Progenitor cell of endocrine pancreas (in vitro differentiated cells): ENCODE results near the gene SLCO2A1. TPM values are rescaled to one million over a fixed set of nuclear protein-coding genes. Genes with fewer than 3 reads are reported as not detected.

Experiments used
- DNase-seq: peaks from one replicate; pipeline ENCODE4 v3.0.0; 2021; ENCODE audit warnings: low spot score; ENCODE audit not compliant: unreplicated experiment
- H3K27ac Mint-ChIP-seq: 2 replicates; pipeline ENCODE4 v1.8.0; 2021; ENCODE audit warnings: mild to moderate bottlenecking, moderate library complexity, mixed read lengths
- H3K27me3 Mint-ChIP-seq: 2 replicates; pipeline ENCODE4 v1.8.0; 2021; ENCODE audit warnings: mixed read lengths
- H3K36me3 Mint-ChIP-seq: 2 replicates; pipeline ENCODE4 v1.8.0; 2022; ENCODE audit warnings: mixed read lengths; ENCODE audit not compliant: insufficient read depth
- H3K4me1 Mint-ChIP-seq: 2 replicates; pipeline ENCODE4 v1.8.0; 2021; ENCODE audit warnings: low read depth, mixed read lengths
- H3K4me3 Mint-ChIP-seq: 2 replicates; pipeline ENCODE4 v1.8.0; 2021; ENCODE audit warnings: low read depth, mild to moderate bottlenecking, moderate library complexity, mixed read lengths
- H3K9me3 Mint-ChIP-seq: 2 replicates; pipeline ENCODE4 v1.8.0; 2021; ENCODE audit warnings: low read depth, mixed read lengths
- CTCF ChIP-seq: fragments of 200-600 bp; sonication (generic); IDR thresholded peaks from one replicate; pipeline ENCODE4 v1.5.0; 2021; ENCODE audit warnings: antibody characterized with exemption, mild to moderate bottlenecking; ENCODE audit not compliant: unreplicated experiment
- total RNA-seq: library from RNA; stranded (reverse); gene quantifications from 2 replicates; pipeline ENCODE4 v1.2.1, GENCODE V29; 2021

SLCO2A1 gene
- total RNA-seq, 1 donor from 2014 or later, result 27.9 TPM

GRCh38 chr3:134066158-134066541 is 36.4 kb upstream of the SLCO2A1 start:
- Mint-ChIP-seq H3K27ac (peak overlapping the region; percentile 51), H3K36me3 (no peaks in the 10 kb centered on the region)

GRCh38 chr3:134065252-134066157 is 35.8 kb upstream of the SLCO2A1 start:
- no peaks in the 10 kb centered on the region for H3K36me3 Mint-ChIP-seq

More at GRCh38 chr3:134066158-134066541, 36.4 kb upstream of the SLCO2A1 start:
- no peak overlapping the region for H3K4me3 Mint-ChIP-seq
- no peak for TF ChIP-seq CTCF
- peaks cover 6% of the 10 kb centered on the region for H3K4me1 Mint-ChIP-seq
- DNase-seq, result peak; percentile 2
- peaks cover 9% of the 10 kb centered on the region for H3K27me3 Mint-ChIP-seq
- H3K9me3 Mint-ChIP-seq, result no peaks in the 10 kb centered on the region

GRCh38 chr3:134064081-134064480 is 34.4 kb upstream of the SLCO2A1 start:
- peaks cover 9% of the 10 kb centered on the region for H3K27me3 Mint-ChIP-seq
- no peak overlapping the region for H3K27ac Mint-ChIP-seq
- DNase-seq, result no peak
- no peaks in the 10 kb centered on the region for H3K9me3 Mint-ChIP-seq
- no peak for TF ChIP-seq CTCF
- no peaks in the 10 kb centered on the region for H3K36me3 Mint-ChIP-seq
- H3K4me1 Mint-ChIP-seq, result peaks cover 27% of the 10 kb centered on the region
- no peak overlapping the region for H3K4me3 Mint-ChIP-seq

More at GRCh38 chr3:134065252-134066157, 35.8 kb upstream of the SLCO2A1 start:
- Mint-ChIP-seq H3K27me3 (peaks cover 9% of the 10 kb centered on the region), H3K4me3 (no peak overlapping the region), H3K4me1 (peaks cover 13% of the 10 kb centered on the region), H3K27ac (peak overlapping the region; percentile 51), H3K9me3 (no peaks in the 10 kb centered on the region)
- TF ChIP-seq CTCF, result no peak
- DNase-seq, result peak; percentile 2

- no peak for DNase-seq
- H3K36me3 Mint-ChIP-seq, result no peaks in the 10 kb centered on the region
- no peak overlapping the region for H3K4me3 Mint-ChIP-seq
- peaks cover 49% of the 10 kb centered on the region for H3K4me1 Mint-ChIP-seq
- H3K27me3 Mint-ChIP-seq, result peaks cover 4% of the 10 kb centered on the region
- H3K27ac Mint-ChIP-seq, result no peak overlapping the region
- no peak for TF ChIP-seq CTCF
- no peaks in the 10 kb centered on the region for H3K9me3 Mint-ChIP-seq
These were observed 31.7 kb upstream of the SLCO2A1 start for GRCh38 chr3:134061401-134061800.

- no peaks in the 10 kb centered on the region for H3K9me3 Mint-ChIP-seq
- no peaks in the 10 kb centered on the region for H3K36me3 Mint-ChIP-seq
- H3K4me1 Mint-ChIP-seq, result peaks cover 51% of the 10 kb centered on the region
- no peaks in the 10 kb centered on the region for H3K27me3 Mint-ChIP-seq
- no peak overlapping the region for H3K4me3 Mint-ChIP-seq
- DNase-seq, result no peak
- H3K27ac Mint-ChIP-seq, result peak overlapping the region; percentile 70
- no peak for TF ChIP-seq CTCF
These were observed 31.0 kb upstream of the SLCO2A1 start for GRCh38 chr3:134060561-134061385.
